HG03354 (cell line): ENCODE results near the gene IRF9.

Source experiments
- ATAC-seq: cut with Tn5 transposase; IDR thresholded peaks from one replicate; pipeline ENCODE4 v1.9.1; 2021; ENCODE audit warnings: mild to moderate bottlenecking; ENCODE audit not compliant: unreplicated experiment, poor library complexity, severe bottlenecking

Gene IRF9

DNA sequence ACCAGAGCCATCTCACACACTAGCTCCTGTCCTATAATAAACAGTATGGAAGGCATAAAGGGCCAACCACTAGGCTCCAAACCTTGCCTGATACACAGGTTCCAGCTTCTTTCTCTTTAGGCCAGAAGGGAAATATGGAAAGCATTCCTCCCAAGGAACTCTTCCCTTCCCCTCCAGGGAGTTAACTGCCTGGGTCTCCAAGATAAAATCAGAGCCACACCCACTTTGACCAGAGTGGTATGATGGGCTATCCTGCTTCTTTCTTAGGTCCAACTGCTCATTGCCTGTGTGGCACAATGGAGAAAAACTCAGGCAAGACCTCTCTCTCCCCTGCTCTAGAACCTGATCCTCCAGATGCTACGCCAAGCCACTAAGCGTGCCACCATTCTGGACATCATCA lies 46.6 kb downstream of the IRF9 start:
- ATAC-seq = no peak

DNA sequence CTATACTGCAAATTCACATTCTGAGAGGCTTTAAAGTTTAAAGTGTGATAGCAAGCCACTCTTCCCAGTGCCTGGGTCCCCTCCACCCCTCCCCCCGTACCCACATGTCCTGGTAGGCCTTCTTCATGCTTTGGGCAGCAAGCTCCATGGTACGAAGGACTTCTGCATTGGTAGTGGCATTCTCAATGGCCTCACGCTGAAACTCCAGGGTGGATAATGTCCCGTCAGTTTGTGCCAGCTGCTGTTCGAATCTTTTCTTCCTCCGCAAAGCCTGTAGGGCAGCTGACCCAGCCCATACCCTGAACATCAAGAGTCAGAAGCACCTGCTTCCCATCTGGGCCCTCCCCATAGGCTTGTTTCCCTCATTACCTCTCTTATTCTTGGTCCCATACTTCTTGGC lies 50.2 kb downstream of the IRF9 start:
- no peak for ATAC-seq

DNA sequence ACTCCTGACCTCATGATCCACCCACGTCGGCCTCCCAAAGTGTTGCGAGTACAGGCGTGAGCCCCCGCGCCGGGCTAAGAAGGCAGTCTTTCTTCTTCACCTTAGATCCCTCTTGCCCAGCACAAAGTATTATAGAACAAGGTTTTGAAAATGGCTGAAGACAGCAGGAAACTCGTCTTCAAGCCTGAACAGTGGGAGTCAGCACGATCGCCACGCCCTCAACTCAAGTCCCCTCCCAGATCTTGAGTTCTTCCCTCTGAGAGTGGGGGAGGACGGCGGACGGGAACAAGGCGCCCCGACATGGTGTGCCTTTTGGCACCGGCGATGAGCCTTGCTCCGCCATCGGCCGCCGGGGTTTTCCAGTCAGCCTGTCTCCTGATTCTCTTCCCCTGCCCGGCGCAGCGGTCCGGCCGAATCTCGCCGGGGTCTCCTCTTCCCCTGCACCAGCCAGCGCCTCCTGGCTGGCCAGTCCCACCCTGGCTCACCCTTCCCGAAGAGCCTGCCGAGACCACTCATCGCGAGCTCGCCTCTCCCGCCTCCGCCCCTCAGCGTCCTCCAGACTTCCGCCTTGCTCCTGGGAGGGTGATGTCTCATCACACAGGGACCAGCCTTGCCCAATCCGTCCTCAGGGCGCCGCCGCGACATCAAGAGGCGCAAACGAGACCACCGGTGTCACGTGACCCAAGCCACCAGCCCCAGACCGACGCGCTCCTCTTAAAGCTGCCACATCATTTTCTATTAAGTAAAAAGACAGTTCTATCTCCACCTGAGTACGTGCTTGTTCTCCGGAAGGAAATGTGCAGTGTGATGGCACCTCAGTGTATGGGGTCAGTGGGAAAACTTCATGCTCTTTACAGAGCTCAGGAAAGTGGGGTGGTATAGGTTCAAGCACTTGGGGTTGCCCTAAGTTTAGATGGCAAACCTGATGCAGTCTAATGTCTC lies 52.1 kb downstream of the IRF9 start, which contains the start of gene CHMP4A:
TSS of gene CHMP4A (minus strand) at position 565 of the 942 bp plus-strand sequence. CDS start at position 516, 49 bp downstream.
- ATAC-seq = peak; percentile 84

DNA sequence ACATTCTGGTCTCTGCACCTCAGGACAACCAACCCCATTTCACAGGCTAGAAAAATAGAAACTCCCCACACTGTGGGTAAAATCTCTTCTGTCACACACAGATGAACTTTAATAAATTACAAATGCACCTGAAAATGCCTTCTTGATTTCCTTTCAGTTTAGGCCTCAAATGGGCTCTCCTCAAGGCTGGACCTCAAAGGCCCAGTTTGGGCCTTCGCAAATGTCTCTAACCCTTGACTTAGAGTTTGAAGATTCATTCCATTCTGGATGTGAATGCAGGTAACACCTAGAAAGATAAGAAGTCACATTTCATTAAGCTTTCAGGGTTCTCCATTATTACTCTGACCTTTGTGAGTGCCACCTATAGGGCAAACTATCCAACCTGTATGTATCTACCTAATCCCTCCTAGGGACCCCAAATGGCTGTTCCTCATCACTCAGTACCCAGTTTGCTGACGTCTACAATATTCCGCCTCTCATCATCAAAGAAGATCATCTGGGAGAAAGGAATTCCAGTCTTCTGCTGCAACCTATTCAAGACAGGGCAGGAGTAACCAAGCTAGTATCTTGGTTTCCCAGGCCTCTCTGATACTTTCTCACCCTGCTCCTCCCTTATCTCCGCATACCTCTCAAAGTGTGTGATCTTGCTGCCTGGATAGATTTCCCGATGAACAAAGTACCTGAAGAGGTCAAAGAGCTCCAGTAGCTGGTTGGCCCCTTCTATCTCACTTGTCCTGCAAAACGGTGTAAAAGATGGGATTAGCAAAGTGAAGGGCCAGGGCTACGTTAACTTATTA lies 53.0 kb downstream of the IRF9 start:
- no peak for ATAC-seq

DNA sequence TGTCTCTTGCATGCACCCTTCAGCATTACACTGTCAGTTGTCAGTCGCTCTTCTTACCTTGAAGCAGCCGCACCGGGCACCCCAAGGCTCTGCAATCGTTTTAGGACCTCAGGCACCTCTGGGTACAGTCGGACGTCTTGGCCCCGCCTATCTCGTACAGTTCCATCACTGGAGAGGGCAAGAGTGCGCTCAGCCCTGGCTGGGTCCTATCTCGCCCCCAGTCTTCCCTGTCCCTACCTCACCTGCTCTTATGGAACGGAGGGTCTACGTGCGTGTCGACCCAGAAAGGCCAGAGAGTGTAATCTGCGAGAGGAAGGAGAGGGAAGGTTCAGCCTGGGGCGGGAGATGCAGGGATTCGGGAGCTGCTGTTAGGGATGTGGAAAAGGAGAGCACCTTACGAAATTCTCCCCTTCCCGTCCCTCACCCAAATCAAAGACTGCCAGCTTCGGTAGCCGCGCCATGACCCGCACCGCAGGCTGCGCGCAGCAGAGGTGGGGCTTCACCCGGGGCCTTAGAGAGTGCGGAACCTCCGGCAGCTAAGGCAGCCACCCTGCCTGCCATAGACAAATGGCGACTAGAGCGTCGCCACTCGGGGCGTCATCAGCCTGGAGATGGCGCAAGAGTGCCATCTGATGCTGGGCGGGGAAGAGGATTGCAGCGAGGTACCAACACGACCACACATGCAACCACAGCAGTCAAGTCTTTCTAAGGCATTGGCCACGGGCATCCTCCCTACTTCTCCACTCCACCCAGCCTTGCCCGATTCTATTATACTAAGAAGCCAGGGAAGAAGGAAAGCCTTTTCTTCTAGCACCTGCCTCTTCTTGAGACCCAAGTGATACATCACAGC lies 54.7 kb downstream of the IRF9 start, which contains the start of gene MDP1:
TSS of gene MDP1 (minus strand) at position 572 of the 850 bp plus-strand sequence. CDS start at position 461, 111 bp downstream.
- ATAC-seq = peak; percentile 70
